Measurements from ENCODE around the gene DYNC1H1. TPM values are rescaled to one million over a fixed set of nuclear protein-coding genes. Genes with fewer than 3 reads are reported as not detected.

The DYNC1H1 gene
- total RNA-seq, 1 experiment from 2014 or later: 361 TPM

DNA sequence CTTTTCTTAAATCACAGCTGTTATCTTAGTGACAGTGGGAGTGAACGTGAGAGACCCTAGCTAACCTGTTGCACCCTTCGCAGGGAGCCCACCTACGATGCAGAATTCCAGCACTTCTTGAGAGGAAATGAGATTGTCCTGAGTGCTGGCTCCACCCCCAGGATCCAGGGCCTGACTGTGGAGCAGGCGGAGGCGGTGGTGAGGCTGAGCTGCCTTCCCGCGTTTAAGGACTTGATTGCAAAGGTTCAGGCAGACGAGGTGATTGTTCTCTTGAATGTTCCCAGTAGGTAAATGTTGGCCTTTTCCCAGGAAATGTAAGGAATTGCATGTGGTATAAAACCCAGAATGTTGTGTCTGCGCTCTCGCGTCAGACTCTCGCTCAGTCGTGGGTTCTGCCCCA lies 75.8 kb downstream of the DYNC1H1 start:
- ChIA-PET POLR2A (no interaction called here), RAD21 (ENCODE audit: low non-redundant PET in 1 of 2, low total read pairs in 2 of 2, uncharacterized antibody in 2 of 2, unreplicated experiment in 2 of 2) (no interaction called here), CTCF (no interaction called here)
- DNase-seq (ENCODE audit: low read depth, low spot score): no peak
- Histone ChIP-seq H3K27ac (ENCODE audit: low read depth, low read length) (no peak overlapping the region), H4K20me1 (ENCODE audit: insufficient read depth) (no peaks in the 10 kb centered on the region), H3K4me1 (ENCODE audit: control insufficient read depth in 1 of 2, insufficient read depth in 2 of 2, low read length in 2 of 2) (no peaks in the 10 kb centered on the region), H2AFZ (ENCODE audit: low read depth, low read length, poor library complexity, severe bottlenecking) (no peak overlapping the region), H3K79me2 (ENCODE audit: insufficient read depth, low read length) (no peaks in the 10 kb centered on the region), H3K4me3 (replicated peaks in 1 of 2; ENCODE audit: low read depth in 1 of 2, low read length in 2 of 2) (no peak overlapping the region), H3K4me2 (ENCODE audit: low read length) (no peak overlapping the region), H3K9me2 (ENCODE audit: insufficient read depth) (no peaks in the 10 kb centered on the region), H3K9me3 (ENCODE audit: control insufficient read depth in 1 of 2, insufficient read depth in 1 of 2, low read depth in 1 of 2, low read length in 2 of 2) (no peaks in the 10 kb centered on the region), H3K27me3 (ENCODE audit: insufficient read depth, low read length) (no peaks in the 10 kb centered on the region), H3K36me3 (ENCODE audit: control insufficient read depth in 1 of 2, insufficient read depth in 2 of 2, low read length in 2 of 2) (peaks cover 74 to 80% of the 10 kb centered on the region in 2 experiments), H3K9ac (ENCODE audit: low read length) (no peak overlapping the region)
- no peak for TF ChIP-seq ZNF274 (IDR thresholded peaks at IDR 0.05; ENCODE audit: low read depth, low read length)
- TF ChIP-seq RAD21 (IDR thresholded peaks at IDR 0.05; ENCODE audit: low read depth): no peak
- TF ChIP-seq, protein P1, sequence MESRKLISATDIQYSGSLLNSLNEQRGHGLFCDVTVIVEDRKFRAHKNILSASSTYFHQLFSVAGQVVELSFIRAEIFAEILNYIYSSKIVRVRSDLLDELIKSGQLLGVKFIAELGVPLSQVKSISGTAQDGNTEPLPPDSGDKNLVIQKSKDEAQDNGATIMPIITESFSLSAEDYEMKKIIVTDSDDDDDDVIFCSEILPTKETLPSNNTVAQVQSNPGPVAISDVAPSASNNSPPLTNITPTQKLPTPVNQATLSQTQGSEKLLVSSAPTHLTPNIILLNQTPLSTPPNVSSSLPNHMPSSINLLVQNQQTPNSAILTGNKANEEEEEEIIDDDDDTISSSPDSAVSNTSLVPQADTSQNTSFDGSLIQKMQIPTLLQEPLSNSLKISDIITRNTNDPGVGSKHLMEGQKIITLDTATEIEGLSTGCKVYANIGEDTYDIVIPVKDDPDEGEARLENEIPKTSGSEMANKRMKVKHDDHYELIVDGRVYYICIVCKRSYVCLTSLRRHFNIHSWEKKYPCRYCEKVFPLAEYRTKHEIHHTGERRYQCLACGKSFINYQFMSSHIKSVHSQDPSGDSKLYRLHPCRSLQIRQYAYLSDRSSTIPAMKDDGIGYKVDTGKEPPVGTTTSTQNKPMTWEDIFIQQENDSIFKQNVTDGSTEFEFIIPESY (IDR thresholded peaks at IDR 0.05; ENCODE audit: extremely low read depth, insufficient replicate concordance, low read length): no peak
- no peak for TF ChIP-seq TCF7L2 (IDR thresholded peaks at IDR 0.05; ENCODE audit: borderline replicate concordance, extremely low read depth, insufficient read depth, insufficient read length)
- no peak for TF ChIP-seq SP1 (IDR thresholded peaks at IDR 0.05; ENCODE audit: low read depth)
- no peak for TF ChIP-seq ELF1 (IDR thresholded peaks at IDR 0.05; ENCODE audit: borderline replicate concordance, low read depth)
- no peak for TF ChIP-seq CBX3 (IDR thresholded peaks at IDR 0.05; ENCODE audit: low read depth)
- TF ChIP-seq EGR1 (IDR thresholded peaks at IDR 0.05; ENCODE audit: low read depth): no peak
- no peak for TF ChIP-seq EZH2 (IDR thresholded peaks at IDR 0.05)
- TF ChIP-seq, protein P2, sequence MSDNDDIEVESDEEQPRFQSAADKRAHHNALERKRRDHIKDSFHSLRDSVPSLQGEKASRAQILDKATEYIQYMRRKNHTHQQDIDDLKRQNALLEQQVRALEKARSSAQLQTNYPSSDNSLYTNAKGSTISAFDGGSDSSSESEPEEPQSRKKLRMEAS (IDR thresholded peaks at IDR 0.05): no peak
- TF ChIP-seq YY1 (IDR thresholded peaks at IDR 0.05; ENCODE audit: extremely low read depth, insufficient replicate concordance, low read depth, low read length): no peak
- intact Hi-C loops (cut with micrococcal nuclease): no loop called here
- no TSS peak for BruUV-seq (replicated peaks)
- no peak for ATAC-seq

Data from HCT116 (cell line).